Measurements from ENCODE around the gene SOS1.

GRCh38 chr2:39124000-39124745, 3.3 kb upstream of the SOS1 start:
- TF ChIP-seq HDGF (IDR thresholded peaks at IDR 0.05; ENCODE audit: borderline replicate concordance) (no peak), TARDBP (IDR thresholded peaks at IDR 0.05) (no peak), NFRKB (IDR thresholded peaks at IDR 0.05) (no peak)

Measured in HEK293T (cell line).